MCF 10A (cell line): Measurements from ENCODE around the gene IFNL2. TPM values are rescaled to one million over a fixed set of nuclear protein-coding genes. Genes with fewer than 3 reads are reported as not detected.
"Not testable (repeated sequence)": the region's sequence is repeated elsewhere in the genome, so short reads cannot be mapped to it uniquely, and the experiment has no call there.

ENCODE experiments used
- Bru-seq: library from RNA; stranded (reverse); fragments of 400-500 nt; gene quantifications from one replicate; lab custom pipeline; 2021; lab: Mats Ljungman, UMichigan
- BruChase-seq, 2 experiments: library from RNA; stranded (reverse); fragments of 400-500 nt; gene quantifications; one replicate each; lab custom pipeline; 2021; lab: Mats Ljungman, UMichigan
- BruUV-seq: library from RNA; stranded (reverse); fragments of 400-500 nt; replicated peaks from 2 replicates; lab custom pipeline; 2021; lab: Mats Ljungman, UMichigan
- CTCF ChIA-PET: fragments of 300-600 bp; sonication (Branson Sonifier 250); formaldehyde crosslinking; extraction: SDS; loops from one replicate; lab custom pipeline; 2021; ENCODE audit warnings: antibody characterized with exemption, inconsistent platforms; lab: Yijun Ruan, JAX
- POLR2A ChIA-PET: fragments of 300-600, 350-650 bp; sonication (Branson Sonifier 250); formaldehyde crosslinking; extraction: SDS; loops from one replicate; lab custom pipeline; 2020; ENCODE audit warnings: antibody characterized with exemption, inconsistent platforms; lab: Yijun Ruan, JAX
- DNase-seq: peaks from one replicate; pipeline ENCODE4 v3.0.0-alpha.2; 2018; ENCODE audit not compliant: unreplicated experiment
- H3K27ac Mint-ChIP-seq: one replicate; pipeline ENCODE4 v1.8.0; 2022; ENCODE audit warnings: mild to moderate bottlenecking, low read depth, mixed read lengths; ENCODE audit not compliant: unreplicated experiment
- H3K27me3 Mint-ChIP-seq: one replicate; pipeline ENCODE4 v1.8.0; 2022; ENCODE audit warnings: mixed read lengths; ENCODE audit not compliant: insufficient read depth, unreplicated experiment
- H3K36me3 Mint-ChIP-seq: one replicate; pipeline ENCODE4 v1.8.0; 2022; ENCODE audit warnings: mild to moderate bottlenecking, moderate library complexity, mixed read lengths; ENCODE audit not compliant: insufficient read depth, unreplicated experiment
- H3K4me1 Mint-ChIP-seq: one replicate; pipeline ENCODE4 v1.8.0; 2022; ENCODE audit warnings: mixed read lengths; ENCODE audit not compliant: insufficient read depth, unreplicated experiment
- H3K4me3 Mint-ChIP-seq: one replicate; pipeline ENCODE4 v1.8.0; 2022; ENCODE audit warnings: mild to moderate bottlenecking, moderate library complexity, mixed read lengths; ENCODE audit not compliant: unreplicated experiment
- H3K9me3 Mint-ChIP-seq: one replicate; pipeline ENCODE4 v1.8.0; 2022; ENCODE audit warnings: mixed read lengths; ENCODE audit not compliant: unreplicated experiment
- intact Hi-C: fragments of 100-400 bp; cut with micrococcal nuclease; formaldehyde crosslinking; loops from 2 replicates; pipeline ENCODE4 v1.14.1; 2022
- long read RNA-seq: library from polyadenylated mRNA; stranded (forward); transcript quantifications from one replicate; pipeline ENCODE4 v2.0.0, GENCODE V29; 2022
- total RNA-seq: library from RNA; stranded (reverse); gene quantifications from 2 replicates; pipeline ENCODE4 v1.2.3, GENCODE V29; 2022
- TF ChIP-seq, protein P1 (sequence below): fragments of 200-600 bp; IDR thresholded peaks from one replicate; pipeline ENCODE4 v1.8.0; 2022; ENCODE audit warnings: antibody characterized with exemption, mild to moderate bottlenecking; ENCODE audit not compliant: unreplicated experiment

The IFNL2 gene
- total RNA-seq (not detected in 2 replicates), Bru-seq, nascent RNA (not detected), BruChase-seq, experiment 1, labeled RNA remaining after a 6-hour chase (not detected), BruChase-seq, experiment 2, labeled RNA remaining after a 2-hour chase (not detected)
- long read RNA-seq = 0 reads

DNA sequence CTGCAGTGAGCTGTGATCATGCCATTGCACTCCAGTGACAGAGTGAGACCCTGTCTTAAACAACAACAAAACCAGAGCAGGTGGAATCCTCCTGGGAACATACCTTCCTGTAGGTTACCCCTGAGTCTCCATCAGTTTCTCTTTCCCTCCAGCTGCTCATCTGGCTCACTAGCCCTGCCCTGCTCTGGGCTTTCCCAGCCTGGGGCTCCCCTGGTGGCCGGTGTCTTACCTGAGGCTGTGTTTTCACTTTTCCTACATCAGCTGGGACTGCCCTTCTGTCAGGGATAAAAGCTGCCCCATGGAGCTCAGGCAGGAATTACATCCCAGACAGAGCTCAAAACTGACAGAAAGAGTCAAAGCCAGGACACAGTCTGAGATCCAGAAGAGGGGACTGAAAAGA lies at the start of gene IFNL2:
Gene IFNL2, plus strand, starts transcription at position 312 of the 400 bp plus-strand sequence. CDS start 173 bp downstream, outside the sequence.
- H3K36me3 Mint-ChIP-seq, H3K27ac Mint-ChIP-seq, H3K4me1 Mint-ChIP-seq, intact Hi-C loops, H3K4me3 Mint-ChIP-seq, BruUV-seq, CTCF ChIA-PET, DNase-seq, H3K9me3 Mint-ChIP-seq, POLR2A ChIA-PET: not testable (repeated sequence)
- peaks cover 45% of the 10 kb centered on the region for H3K27me3 Mint-ChIP-seq

DNA sequence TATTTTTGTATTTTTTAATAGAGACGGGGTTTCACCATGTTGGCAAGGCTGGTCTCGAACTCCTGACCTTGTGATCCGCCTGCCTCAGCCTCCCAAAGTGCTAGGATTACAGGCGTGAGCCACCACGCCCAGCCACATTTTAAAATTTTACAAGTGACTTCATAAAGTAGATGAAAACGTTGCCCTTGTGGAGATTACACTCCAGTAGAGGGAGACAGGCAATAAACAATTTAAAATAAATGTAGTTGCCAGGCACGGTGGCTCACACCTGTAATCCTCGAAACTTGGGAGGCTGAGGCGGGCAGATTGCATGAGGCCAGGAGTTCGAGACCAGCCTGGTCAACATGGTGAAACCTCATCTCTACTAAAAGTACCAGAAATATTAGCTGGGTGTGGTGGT lies 49.1 kb upstream of the IFNL2 start:
- DNase-seq, H3K4me1 Mint-ChIP-seq, POLR2A ChIA-PET, H3K36me3 Mint-ChIP-seq, intact Hi-C loops, H3K9me3 Mint-ChIP-seq, BruUV-seq, H3K27ac Mint-ChIP-seq, H3K4me3 Mint-ChIP-seq: not testable (repeated sequence)
- CTCF ChIA-PET = interaction anchor here (0.6 kb wide), 1 partner anchor 44 kb away, joined by 4 read pairs; no protein-coding TSS in a partner anchor
- peaks cover 36% of the 10 kb centered on the region for H3K27me3 Mint-ChIP-seq

DNA sequence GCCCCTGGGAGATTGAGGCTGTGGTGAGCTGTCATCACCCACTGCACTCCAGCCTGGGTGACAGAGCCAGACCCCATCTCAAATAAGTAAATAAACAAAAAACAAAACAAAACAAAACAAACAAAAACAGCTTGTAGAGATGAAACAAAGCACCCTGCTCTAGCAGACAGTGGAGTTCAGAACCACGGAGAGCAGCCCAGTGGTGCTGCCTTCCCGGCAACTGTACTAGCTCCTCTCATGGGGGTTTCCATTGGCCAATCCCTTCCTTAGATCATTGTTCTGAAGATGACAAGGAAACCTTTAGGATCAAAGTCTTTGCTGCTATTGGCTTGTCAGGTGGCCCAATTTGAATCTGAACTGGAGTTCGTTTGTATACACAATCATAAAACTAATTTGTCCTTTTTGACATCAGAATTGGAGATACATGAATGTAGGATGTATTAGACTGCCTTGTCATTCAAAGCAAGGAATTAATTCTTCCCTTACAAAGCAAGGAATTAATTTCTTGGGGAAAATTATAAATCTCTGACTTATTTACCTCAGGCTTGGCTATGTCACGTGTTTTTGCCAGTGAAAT lies 44.4 kb upstream of the IFNL2 start:
- DNase-seq = peak; percentile 23
- CTCF ChIA-PET = no interaction called here

DNA sequence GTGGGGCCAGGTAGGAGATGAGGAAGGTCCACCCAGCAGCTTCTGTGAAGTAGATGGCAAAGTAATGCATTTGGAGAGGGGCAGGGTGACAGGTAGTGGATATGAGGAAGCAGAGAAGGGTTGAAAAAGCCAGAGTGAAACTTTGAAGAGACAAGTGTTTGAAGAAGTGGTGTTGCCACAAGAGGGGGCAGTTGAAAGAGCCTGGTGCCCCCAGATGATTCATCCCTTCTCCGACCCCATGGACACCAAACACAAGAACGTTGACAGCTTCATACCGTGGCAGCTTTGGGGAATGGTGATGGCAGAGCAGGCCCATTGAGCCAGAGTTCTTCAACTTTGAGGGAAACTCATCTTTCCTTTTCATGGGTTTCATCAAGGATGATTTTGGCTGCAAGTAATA lies 43.3 kb upstream of the IFNL2 start:
- no peak for DNase-seq
- intact Hi-C loops = no loop called here
- CTCF ChIA-PET = no interaction called here
- H3K9me3 Mint-ChIP-seq = no peaks in the 10 kb centered on the region
- peaks cover 66% of the 10 kb centered on the region for H3K27me3 Mint-ChIP-seq
- POLR2A ChIA-PET = no interaction called here
- no peaks in the 10 kb centered on the region for H3K4me1 Mint-ChIP-seq
- no peak overlapping the region for H3K27ac Mint-ChIP-seq
- no peak overlapping the region for H3K4me3 Mint-ChIP-seq
- no TSS peak for BruUV-seq
- H3K36me3 Mint-ChIP-seq = no peaks in the 10 kb centered on the region
- TF ChIP-seq, protein P1, sequence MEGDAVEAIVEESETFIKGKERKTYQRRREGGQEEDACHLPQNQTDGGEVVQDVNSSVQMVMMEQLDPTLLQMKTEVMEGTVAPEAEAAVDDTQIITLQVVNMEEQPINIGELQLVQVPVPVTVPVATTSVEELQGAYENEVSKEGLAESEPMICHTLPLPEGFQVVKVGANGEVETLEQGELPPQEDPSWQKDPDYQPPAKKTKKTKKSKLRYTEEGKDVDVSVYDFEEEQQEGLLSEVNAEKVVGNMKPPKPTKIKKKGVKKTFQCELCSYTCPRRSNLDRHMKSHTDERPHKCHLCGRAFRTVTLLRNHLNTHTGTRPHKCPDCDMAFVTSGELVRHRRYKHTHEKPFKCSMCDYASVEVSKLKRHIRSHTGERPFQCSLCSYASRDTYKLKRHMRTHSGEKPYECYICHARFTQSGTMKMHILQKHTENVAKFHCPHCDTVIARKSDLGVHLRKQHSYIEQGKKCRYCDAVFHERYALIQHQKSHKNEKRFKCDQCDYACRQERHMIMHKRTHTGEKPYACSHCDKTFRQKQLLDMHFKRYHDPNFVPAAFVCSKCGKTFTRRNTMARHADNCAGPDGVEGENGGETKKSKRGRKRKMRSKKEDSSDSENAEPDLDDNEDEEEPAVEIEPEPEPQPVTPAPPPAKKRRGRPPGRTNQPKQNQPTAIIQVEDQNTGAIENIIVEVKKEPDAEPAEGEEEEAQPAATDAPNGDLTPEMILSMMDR = no peak

More for the DNA sequence above, 44.4 kb upstream of the IFNL2 start:
- no peaks in the 10 kb centered on the region for H3K4me1 Mint-ChIP-seq
- H3K9me3 Mint-ChIP-seq = no peaks in the 10 kb centered on the region
- H3K4me3 Mint-ChIP-seq = no peak overlapping the region
- intact Hi-C loops = no loop called here
- no peaks in the 10 kb centered on the region for H3K36me3 Mint-ChIP-seq
- no TSS peak for BruUV-seq
- H3K27me3 Mint-ChIP-seq = peaks cover 64% of the 10 kb centered on the region
- no peak overlapping the region for H3K27ac Mint-ChIP-seq
- TF ChIP-seq, protein P1 = no peak
- POLR2A ChIA-PET = interaction anchor here (0.7 to 1.1 kb wide), 2 partner anchors 28 to 83 kb away, joined by 3 read pairs; no protein-coding TSS in a partner anchor

DNA sequence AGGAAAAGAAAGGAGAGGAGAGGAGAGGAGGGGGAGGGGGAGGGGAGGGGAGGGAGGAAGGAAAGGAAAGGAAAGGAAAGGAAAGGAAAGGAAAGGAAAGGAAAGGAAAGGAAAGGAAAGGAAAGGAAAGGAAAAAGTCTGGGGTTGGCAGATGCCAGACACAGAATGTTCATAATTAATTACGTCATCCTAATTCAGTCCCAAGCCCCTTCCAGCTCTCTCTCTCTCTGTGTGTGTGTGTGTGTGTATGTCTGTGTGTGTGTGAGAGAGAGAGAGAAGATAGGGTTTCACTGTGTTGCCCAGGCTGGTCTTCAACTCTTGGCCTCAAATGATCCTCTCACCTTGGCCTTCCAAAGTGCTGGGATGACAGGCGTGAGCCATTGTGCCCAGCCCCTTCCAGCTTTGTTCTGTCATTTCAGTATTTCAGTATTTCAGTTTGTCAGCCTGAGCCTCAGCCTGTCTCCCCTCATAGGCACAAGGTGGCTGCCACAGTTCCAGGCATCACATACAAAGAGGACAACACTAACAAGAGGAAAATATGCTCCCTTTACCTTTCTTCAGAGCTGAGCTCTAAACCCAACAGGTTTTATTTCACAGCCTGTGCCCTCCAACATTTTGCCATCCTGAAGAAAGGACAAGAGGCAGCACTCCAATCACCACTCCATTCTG lies 38.0 kb upstream of the IFNL2 start:
- no peak overlapping the region for H3K27ac Mint-ChIP-seq
- TF ChIP-seq, protein P1 = no peak
- ChIA-PET POLR2A (no interaction called here), CTCF (interaction anchor here (0.6 kb wide), 1 partner anchor 147 kb away, joined by 3 read pairs; no protein-coding TSS in a partner anchor)
- H3K36me3 Mint-ChIP-seq = no peaks in the 10 kb centered on the region
- no peaks in the 10 kb centered on the region for H3K4me1 Mint-ChIP-seq
- BruUV-seq = no TSS peak
- H3K9me3 Mint-ChIP-seq = no peaks in the 10 kb centered on the region
- H3K27me3 Mint-ChIP-seq = peaks cover 57% of the 10 kb centered on the region
- intact Hi-C loops = no loop called here
- no peak for DNase-seq
- H3K4me3 Mint-ChIP-seq = no peak overlapping the region
